GM19238 (cell line): ENCODE measurements around the gene NPLOC4.

Experiments
- DNase-seq: peaks from one replicate; pipeline ENCODE4 v3.0.0; 2011; ENCODE audit warnings: low spot score; ENCODE audit not compliant: insufficient read length

NPLOC4 gene

DNA sequence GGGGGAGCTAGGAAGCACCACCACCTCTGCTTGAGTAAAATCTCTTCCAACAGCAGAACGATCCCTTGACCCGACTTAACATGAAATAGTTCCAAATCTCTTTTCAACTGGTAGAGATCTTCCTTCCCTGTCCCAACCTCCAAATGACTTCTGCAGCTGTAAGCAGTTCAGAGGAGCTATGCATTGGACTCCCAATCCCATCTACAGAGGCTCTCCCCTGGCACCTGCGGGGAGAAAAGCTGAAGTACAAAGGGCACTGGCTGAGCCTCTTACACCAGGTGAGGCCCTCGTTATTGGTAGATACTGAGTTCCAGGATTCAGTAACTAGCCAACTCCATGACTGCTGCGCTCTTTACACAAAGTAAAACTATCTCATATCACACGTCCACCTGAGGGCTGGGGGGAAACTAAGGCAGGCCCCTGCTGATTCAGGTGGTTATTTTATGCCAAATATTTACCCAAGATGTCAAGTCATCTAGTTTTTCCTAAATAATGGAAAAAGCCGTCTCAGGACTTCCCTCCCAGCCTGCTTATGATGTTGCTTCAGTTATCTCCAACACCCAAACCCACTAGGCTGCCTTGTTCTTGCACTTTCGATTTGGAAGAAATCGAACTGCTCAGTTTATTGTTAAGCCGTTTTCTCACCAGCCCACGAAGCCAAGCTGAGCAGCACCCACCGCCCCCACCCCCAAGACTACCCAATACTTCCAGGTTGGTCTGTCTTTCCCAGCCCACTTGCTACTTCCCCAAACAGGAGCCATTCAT lies 127.5 kb downstream of the NPLOC4 start:
- DNase-seq = no peak

DNA sequence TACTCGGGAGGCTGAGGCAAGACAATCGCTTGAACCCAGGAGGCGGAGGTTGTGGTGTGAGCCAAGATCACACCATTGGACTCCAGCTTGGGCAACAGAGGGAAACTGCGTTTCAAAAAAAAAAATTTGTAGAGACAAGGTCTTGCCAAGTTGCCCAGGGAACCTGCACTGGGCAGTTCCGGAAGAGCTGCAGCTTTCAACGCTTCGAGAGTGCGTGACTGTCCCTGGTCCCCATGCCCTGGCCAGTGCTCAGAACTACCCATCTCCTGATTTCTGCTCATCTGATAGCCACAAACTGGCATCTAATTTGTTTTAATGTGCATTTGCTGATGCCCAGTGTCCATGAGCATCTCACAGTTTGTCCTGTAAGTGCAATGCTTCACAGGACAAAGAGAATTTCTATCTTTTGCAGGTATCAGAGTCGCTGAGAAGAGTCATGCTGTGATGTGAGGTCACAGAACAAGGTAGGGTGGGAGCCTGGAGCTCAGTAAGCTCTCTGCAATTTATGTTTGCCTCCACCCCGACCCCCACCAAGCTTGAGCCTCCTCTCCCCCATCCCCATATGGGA lies 128.2 kb downstream of the NPLOC4 start:
- no peak for DNase-seq
